HEK293 (cell line): ENCODE measurements around the gene BEGAIN.
A peak's percentile ranks its signal among the peaks of the same experiment; 100 is the strongest.

Source experiments
- CTCF ChIA-PET: fragments of 350-600 bp; formaldehyde crosslinking; extraction: SDS; loops from one replicate; lab custom pipeline; 2021; ENCODE audit warnings: antibody characterized with exemption; lab: Yijun Ruan, JAX
- POLR2A ChIA-PET: fragments of 300-600 bp; formaldehyde crosslinking; extraction: SDS; loops from one replicate; lab custom pipeline; 2020; ENCODE audit warnings: antibody characterized with exemption, inconsistent platforms; lab: Yijun Ruan, JAX
- H3K27ac ChIP-seq: fragments of 200-500 bp; sonication (Bioruptor generic); 2 replicates; pipeline ENCODE4 v1.5.1; 2014; ENCODE audit warnings: low read depth, low read length, control low read depth, inconsistent platforms; ENCODE audit errors: extremely low read depth
- H3K36me3 ChIP-seq, 2 experiments: fragments of 200-500 bp in 1 of 2; sonication (Bioruptor generic) in 1 of 2; 1 replicate in 1 of 2; 2 replicates in 1 of 2; pipeline ENCODE4 v1.5.1; 2014 to 2017; ENCODE audit warnings: inconsistent platforms in 2 of 2, low read length in 2 of 2; ENCODE audit not compliant: control insufficient read depth in 2 of 2, insufficient read depth in 1 of 2
- H3K4me1 ChIP-seq: fragments of 200-500 bp; sonication (Bioruptor generic); 2 replicates; pipeline ENCODE4 v1.5.1; 2014; ENCODE audit warnings: mild to moderate bottlenecking, low read length, inconsistent platforms; ENCODE audit not compliant: control insufficient read depth, insufficient read depth
- H3K4me3 ChIP-seq: 2 replicates; pipeline ENCODE4 v1.5.1; 2011; ENCODE audit warnings: low read depth, mild to moderate bottlenecking, control low read depth, low read length, moderate library complexity
- H3K9me3 ChIP-seq: fragments of 200-500 bp; sonication (Bioruptor generic); 2 replicates; pipeline ENCODE4 v1.5.1; 2014; ENCODE audit warnings: low read depth, low read length, inconsistent platforms; ENCODE audit not compliant: control insufficient read depth, insufficient read depth
- GLIS2 ChIP-seq: fragments of 450-650 bp; formaldehyde crosslinking; IDR thresholded peaks from 2 replicates; pipeline ENCODE4 v1.5.1; 2016; ENCODE audit warnings: missing biosample characterization, missing genetic modification characterization
- HOXA7 ChIP-seq: sonication (generic); formaldehyde crosslinking; IDR thresholded peaks from 2 replicates; pipeline ENCODE4 v1.8.1; 2022; ENCODE audit warnings: missing genetic modification reagents, borderline replicate concordance
- HOXC10 ChIP-seq: sonication (generic); formaldehyde crosslinking; IDR thresholded peaks from 2 replicates; pipeline ENCODE4 v1.8.1; 2023; ENCODE audit warnings: mild to moderate bottlenecking, missing genetic modification reagents
- KLF10 ChIP-seq: fragments of 450-650 bp; IDR thresholded peaks from 2 replicates; pipeline ENCODE4 v1.5.1; 2018; ENCODE audit warnings: missing biosample characterization, mild to moderate bottlenecking, missing genetic modification characterization
- KLF7 ChIP-seq: fragments of 450-650 bp; formaldehyde crosslinking; IDR thresholded peaks from 2 replicates; pipeline ENCODE4 v1.5.1; 2016; ENCODE audit warnings: missing biosample characterization, missing genetic modification characterization, borderline replicate concordance
- PRDM1 ChIP-seq: fragments of 450-650 bp; formaldehyde crosslinking; IDR thresholded peaks from 2 replicates; pipeline ENCODE4; 2016; ENCODE audit warnings: missing biosample characterization, missing genetic modification characterization
- SCRT1 ChIP-seq: fragments of 450-650 bp; formaldehyde crosslinking; IDR thresholded peaks from 2 replicates; pipeline ENCODE4 v1.5.1; 2016; ENCODE audit warnings: missing biosample characterization, missing genetic modification characterization, borderline replicate concordance
- SCRT2 ChIP-seq: fragments of 450-650 bp; formaldehyde crosslinking; IDR thresholded peaks from 2 replicates; pipeline ENCODE4 v1.5.1; 2016; ENCODE audit warnings: missing biosample characterization, missing genetic modification characterization
- TRIM28 ChIP-seq: IDR thresholded peaks from 2 replicates; pipeline ENCODE4 v1.6.1; 2011; ENCODE audit warnings: low read length, control low read depth, borderline replicate concordance
- ZBTB48 ChIP-seq: fragments of 450-650 bp; formaldehyde crosslinking; IDR thresholded peaks from 2 replicates; pipeline ENCODE4 v1.5.1; 2016; ENCODE audit warnings: missing biosample characterization, missing genetic modification characterization
- ZBTB7A ChIP-seq: fragments of 450-650 bp; formaldehyde crosslinking; IDR thresholded peaks from 2 replicates; pipeline ENCODE4 v1.5.1; 2016; ENCODE audit warnings: low read depth, missing biosample characterization, missing genetic modification characterization
- ZFHX2 ChIP-seq: fragments of 450-650 bp; formaldehyde crosslinking; conservative IDR thresholded peaks from 2 replicates; pipeline ENCODE4 v1.5.1; 2016; ENCODE audit warnings: missing biosample characterization, missing genetic modification characterization
- ZNF121 ChIP-seq: fragments of 450-650 bp; formaldehyde crosslinking; IDR thresholded peaks from 2 replicates; pipeline ENCODE4 v1.5.1; 2016; ENCODE audit warnings: missing biosample characterization, missing genetic modification characterization
- ZNF133 ChIP-seq: fragments of 450-650 bp; formaldehyde crosslinking; IDR thresholded peaks from 2 replicates; pipeline ENCODE4 v1.5.1; 2016; ENCODE audit warnings: missing biosample characterization, missing genetic modification characterization
- ZNF169 ChIP-seq: fragments of 450-650 bp; formaldehyde crosslinking; IDR thresholded peaks from 2 replicates; pipeline ENCODE4 v1.5.1; 2016; ENCODE audit warnings: missing biosample characterization, missing genetic modification characterization
- ZNF341 ChIP-seq: fragments of 450-650 bp; formaldehyde crosslinking; IDR thresholded peaks from 2 replicates; pipeline ENCODE4; 2016; ENCODE audit warnings: low read depth, missing biosample characterization, missing genetic modification characterization
- ZNF354C ChIP-seq: fragments of 450-650 bp; formaldehyde crosslinking; IDR thresholded peaks from 2 replicates; pipeline ENCODE4 v1.5.1; 2016; ENCODE audit warnings: missing biosample characterization, missing genetic modification characterization, low read depth, borderline replicate concordance
- ZNF433 ChIP-seq: fragments of 450-650 bp; formaldehyde crosslinking; IDR thresholded peaks from 2 replicates; pipeline ENCODE4 v1.5.1; 2016; ENCODE audit warnings: missing biosample characterization, missing genetic modification characterization, low read depth
- ZNF510 ChIP-seq: fragments of 450-650 bp; formaldehyde crosslinking; IDR thresholded peaks from 2 replicates; pipeline ENCODE4 v1.5.1; 2018; ENCODE audit warnings: mild to moderate bottlenecking, missing genetic modification characterization, missing biosample characterization; ENCODE audit not compliant: insufficient replicate concordance
- ZNF544 ChIP-seq: fragments of 450-650 bp; formaldehyde crosslinking; IDR thresholded peaks from 2 replicates; pipeline ENCODE4 v1.5.0; 2017; ENCODE audit warnings: missing biosample characterization, missing genetic modification characterization
- ZNF837 ChIP-seq: fragments of 450-650 bp; formaldehyde crosslinking; IDR thresholded peaks from 2 replicates; pipeline ENCODE4 v1.5.1; 2016; ENCODE audit warnings: missing biosample characterization, missing genetic modification characterization
- ZSCAN23 ChIP-seq: fragments of 450-650 bp; formaldehyde crosslinking; IDR thresholded peaks from 2 replicates; pipeline ENCODE4 v1.5.1; 2016; ENCODE audit warnings: missing biosample characterization, missing genetic modification characterization
- TF ChIP-seq, protein P1 (sequence below): fragments of 450-650 bp; formaldehyde crosslinking; IDR thresholded peaks from 2 replicates; pipeline ENCODE4; 2016; ENCODE audit warnings: missing biosample characterization, missing genetic modification characterization
- TF ChIP-seq, protein P2 (sequence below): fragments of 450-650 bp; formaldehyde crosslinking; optimal IDR thresholded peaks from 2 replicates; pipeline ENCODE3; 2016; ENCODE audit warnings: missing biosample characterization, mild to moderate bottlenecking, missing genetic modification characterization
- TF ChIP-seq, protein P3 (sequence below): fragments of 450-650 bp; formaldehyde crosslinking; IDR thresholded peaks from 2 replicates; pipeline ENCODE4 v1.5.1; 2016; ENCODE audit warnings: missing biosample characterization, missing genetic modification characterization, low read depth
- TF ChIP-seq, protein P4 (sequence below): IDR thresholded peaks from 2 replicates; pipeline ENCODE4 v1.6.1; 2011; ENCODE audit warnings: mild to moderate bottlenecking, low read depth, low read length, borderline replicate concordance
- TF ChIP-seq, protein P5 (sequence below): fragments of 450-650 bp; formaldehyde crosslinking; IDR thresholded peaks from 2 replicates; pipeline ENCODE4 v1.5.1; 2016; ENCODE audit warnings: missing biosample characterization, missing genetic modification characterization
- TF ChIP-seq, protein P6 (sequence below): fragments of 450-650 bp; formaldehyde crosslinking; IDR thresholded peaks from 2 replicates; pipeline ENCODE4 v1.5.1; 2016; ENCODE audit warnings: missing biosample characterization, missing genetic modification characterization

BEGAIN gene

DNA sequence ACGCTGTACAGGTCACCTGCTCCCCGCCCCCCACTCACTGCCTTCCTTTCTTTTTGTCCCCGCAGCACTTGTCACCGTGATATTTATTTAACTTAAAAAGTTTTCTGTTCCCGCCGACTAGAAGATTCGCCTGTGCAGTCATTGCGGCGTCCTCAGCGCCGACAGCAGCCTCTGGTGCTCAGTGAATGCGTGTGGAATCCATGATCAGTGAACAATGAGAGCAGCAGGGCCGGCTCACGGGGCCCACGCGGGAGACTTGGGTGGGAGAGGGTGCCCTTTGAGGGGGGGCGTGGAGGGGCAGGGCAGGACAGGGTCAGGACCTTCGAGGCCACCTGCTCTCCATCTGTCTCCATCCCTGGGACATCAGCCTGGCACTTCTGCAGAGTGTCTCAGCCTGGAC, 24.5 kb downstream of the BEGAIN start (continued):
- TF ChIP-seq ZNF837 (no peak), ZNF169 (tag by site-specific recombination) (no peak), ZNF510 (tag by site-specific recombination) (no peak), ZBTB7A (tag by site-specific recombination) (no peak), KLF10 (tag by site-specific recombination) (no peak), ZSCAN23 (tag by site-specific recombination) (no peak), KLF7 (tag by site-specific recombination) (no peak), HOXA7 (CRISPR knock-in tag) (no peak), ZNF544 (no peak), PRDM1 (tag by site-specific recombination) (no peak), SCRT2 (tag by site-specific recombination) (no peak), HOXC10 (CRISPR knock-in tag) (no peak), ZNF133 (tag by site-specific recombination) (no peak)
- TF ChIP-seq, protein P1, sequence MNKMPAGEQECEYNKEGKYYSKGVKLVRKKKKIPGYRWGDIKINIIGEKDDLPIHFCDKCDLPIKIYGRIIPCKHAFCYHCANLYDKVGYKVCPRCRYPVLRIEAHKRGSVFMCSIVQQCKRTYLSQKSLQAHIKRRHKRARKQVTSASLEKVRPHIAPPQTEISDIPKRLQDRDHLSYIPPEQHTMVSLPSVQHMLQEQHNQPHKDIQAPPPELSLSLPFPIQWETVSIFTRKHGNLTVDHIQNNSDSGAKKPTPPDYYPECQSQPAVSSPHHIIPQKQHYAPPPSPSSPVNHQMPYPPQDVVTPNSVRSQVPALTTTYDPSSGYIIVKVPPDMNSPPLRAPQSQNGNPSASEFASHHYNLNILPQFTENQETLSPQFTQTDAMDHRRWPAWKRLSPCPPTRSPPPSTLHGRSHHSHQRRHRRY (tag by site-specific recombination) = no peak

DNA sequence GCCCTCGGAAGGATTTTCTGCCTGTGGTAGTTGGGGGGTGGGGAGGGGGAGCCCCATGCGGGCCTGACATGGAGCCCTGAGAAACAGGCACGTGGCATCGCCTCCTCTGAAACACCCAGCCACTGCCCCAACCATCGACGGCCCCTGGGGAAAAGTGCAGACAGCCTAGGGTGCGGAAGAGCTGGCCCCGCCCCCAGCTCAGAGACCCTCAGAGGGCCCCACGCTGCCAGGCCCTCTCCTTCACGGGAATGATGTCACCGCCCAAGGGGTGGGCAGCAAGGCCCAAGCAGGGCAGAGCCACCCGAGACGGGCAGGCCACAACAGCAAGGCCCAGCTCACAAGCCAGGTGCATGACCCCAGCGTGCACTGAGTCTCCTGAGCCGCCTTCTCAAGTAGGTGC, 26.2 kb downstream of the BEGAIN start:
- Histone ChIP-seq H3K9me3 (no peaks in the 10 kb centered on the region), H3K36me3 (no peaks in the 10 kb centered on the region), H3K4me3 (no peak overlapping the region), H3K4me1 (no peaks in the 10 kb centered on the region)
- CTCF ChIA-PET = no interaction called here
- POLR2A ChIA-PET = no interaction called here
- TF ChIP-seq ZNF121 (tag by site-specific recombination) (no peak), ZNF341 (tag by site-specific recombination) (no peak), ZNF433 (no peak), GLIS2 (tag by site-specific recombination) (0 out of 2 replicates have a peak, but pooled peaks have one; percentile 10), ZBTB48 (tag by site-specific recombination) (peak; percentile 30; the same call in 1 of the 2 replicates), ZNF354C (tag by site-specific recombination) (no peak), ZFHX2 (no peak), SCRT1 (no peak), TRIM28 (no peak)
- TF ChIP-seq, protein P2, sequence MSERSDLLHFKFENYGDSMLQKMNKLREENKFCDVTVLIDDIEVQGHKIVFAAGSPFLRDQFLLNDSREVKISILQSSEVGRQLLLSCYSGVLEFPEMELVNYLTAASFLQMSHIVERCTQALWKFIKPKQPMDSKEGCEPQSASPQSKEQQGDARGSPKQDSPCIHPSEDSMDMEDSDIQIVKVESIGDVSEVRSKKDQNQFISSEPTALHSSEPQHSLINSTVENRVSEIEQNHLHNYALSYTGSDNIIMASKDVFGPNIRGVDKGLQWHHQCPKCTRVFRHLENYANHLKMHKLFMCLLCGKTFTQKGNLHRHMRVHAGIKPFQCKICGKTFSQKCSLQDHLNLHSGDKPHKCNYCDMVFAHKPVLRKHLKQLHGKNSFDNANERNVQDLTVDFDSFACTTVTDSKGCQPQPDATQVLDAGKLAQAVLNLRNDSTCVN (tag by site-specific recombination) = no peak
- TF ChIP-seq, protein P3, sequence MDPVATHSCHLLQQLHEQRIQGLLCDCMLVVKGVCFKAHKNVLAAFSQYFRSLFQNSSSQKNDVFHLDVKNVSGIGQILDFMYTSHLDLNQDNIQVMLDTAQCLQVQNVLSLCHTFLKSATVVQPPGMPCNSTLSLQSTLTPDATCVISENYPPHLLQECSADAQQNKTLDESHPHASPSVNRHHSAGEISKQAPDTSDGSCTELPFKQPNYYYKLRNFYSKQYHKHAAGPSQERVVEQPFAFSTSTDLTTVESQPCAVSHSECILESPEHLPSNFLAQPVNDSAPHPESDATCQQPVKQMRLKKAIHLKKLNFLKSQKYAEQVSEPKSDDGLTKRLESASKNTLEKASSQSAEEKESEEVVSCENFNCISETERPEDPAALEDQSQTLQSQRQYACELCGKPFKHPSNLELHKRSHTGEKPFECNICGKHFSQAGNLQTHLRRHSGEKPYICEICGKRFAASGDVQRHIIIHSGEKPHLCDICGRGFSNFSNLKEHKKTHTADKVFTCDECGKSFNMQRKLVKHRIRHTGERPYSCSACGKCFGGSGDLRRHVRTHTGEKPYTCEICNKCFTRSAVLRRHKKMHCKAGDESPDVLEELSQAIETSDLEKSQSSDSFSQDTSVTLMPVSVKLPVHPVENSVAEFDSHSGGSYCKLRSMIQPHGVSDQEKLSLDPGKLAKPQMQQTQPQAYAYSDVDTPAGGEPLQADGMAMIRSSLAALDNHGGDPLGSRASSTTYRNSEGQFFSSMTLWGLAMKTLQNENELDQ (tag by site-specific recombination) = no peak
- TF ChIP-seq, protein P4, sequence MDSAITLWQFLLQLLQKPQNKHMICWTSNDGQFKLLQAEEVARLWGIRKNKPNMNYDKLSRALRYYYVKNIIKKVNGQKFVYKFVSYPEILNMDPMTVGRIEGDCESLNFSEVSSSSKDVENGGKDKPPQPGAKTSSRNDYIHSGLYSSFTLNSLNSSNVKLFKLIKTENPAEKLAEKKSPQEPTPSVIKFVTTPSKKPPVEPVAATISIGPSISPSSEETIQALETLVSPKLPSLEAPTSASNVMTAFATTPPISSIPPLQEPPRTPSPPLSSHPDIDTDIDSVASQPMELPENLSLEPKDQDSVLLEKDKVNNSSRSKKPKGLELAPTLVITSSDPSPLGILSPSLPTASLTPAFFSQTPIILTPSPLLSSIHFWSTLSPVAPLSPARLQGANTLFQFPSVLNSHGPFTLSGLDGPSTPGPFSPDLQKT = no peak
- TF ChIP-seq, protein P5, sequence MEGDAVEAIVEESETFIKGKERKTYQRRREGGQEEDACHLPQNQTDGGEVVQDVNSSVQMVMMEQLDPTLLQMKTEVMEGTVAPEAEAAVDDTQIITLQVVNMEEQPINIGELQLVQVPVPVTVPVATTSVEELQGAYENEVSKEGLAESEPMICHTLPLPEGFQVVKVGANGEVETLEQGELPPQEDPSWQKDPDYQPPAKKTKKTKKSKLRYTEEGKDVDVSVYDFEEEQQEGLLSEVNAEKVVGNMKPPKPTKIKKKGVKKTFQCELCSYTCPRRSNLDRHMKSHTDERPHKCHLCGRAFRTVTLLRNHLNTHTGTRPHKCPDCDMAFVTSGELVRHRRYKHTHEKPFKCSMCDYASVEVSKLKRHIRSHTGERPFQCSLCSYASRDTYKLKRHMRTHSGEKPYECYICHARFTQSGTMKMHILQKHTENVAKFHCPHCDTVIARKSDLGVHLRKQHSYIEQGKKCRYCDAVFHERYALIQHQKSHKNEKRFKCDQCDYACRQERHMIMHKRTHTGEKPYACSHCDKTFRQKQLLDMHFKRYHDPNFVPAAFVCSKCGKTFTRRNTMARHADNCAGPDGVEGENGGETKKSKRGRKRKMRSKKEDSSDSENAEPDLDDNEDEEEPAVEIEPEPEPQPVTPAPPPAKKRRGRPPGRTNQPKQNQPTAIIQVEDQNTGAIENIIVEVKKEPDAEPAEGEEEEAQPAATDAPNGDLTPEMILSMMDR (tag by site-specific recombination) = no peak
- TF ChIP-seq, protein P6, sequence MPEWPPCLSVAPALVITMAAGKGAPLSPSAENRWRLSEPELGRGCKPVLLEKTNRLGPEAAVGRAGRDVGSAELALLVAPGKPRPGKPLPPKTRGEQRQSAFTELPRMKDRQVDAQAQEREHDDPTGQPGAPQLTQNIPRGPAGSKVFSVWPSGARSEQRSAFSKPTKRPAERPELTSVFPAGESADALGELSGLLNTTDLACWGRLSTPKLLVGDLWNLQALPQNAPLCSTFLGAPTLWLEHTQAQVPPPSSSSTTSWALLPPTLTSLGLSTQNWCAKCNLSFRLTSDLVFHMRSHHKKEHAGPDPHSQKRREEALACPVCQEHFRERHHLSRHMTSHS = no peak
- TF ChIP-seq, all 188 proteins: peak for 2
- no peak overlapping the region for H3K27ac ChIP-seq
